Mucosa of stomach (tissue), 1 donor: Measurements from ENCODE around the gene MKI67.

ENCODE experiments used
- H3K27me3 ChIP-seq: one replicate; pipeline ENCODE4 v1.7.0; 2013; ENCODE audit warnings: mild to moderate bottlenecking, low read length; ENCODE audit not compliant: control insufficient read depth, insufficient read depth
- H3K36me3 ChIP-seq: one replicate; pipeline ENCODE4 v1.7.0; 2013; ENCODE audit warnings: low read length; ENCODE audit not compliant: control insufficient read depth, insufficient read depth
- H3K4me1 ChIP-seq: one replicate; pipeline ENCODE4 v1.7.0; 2013; ENCODE audit warnings: mild to moderate bottlenecking, low read length; ENCODE audit not compliant: control insufficient read depth, insufficient read depth
- H3K4me3 ChIP-seq: one replicate; pipeline ENCODE4 v1.7.0; 2013; ENCODE audit warnings: low read length
- H3K9ac ChIP-seq: one replicate; pipeline ENCODE4 v1.7.0; 2013; ENCODE audit warnings: mild to moderate bottlenecking, low read length, moderate library complexity
- H3K9me3 ChIP-seq: one replicate; pipeline ENCODE4 v1.7.0; 2013; ENCODE audit warnings: mild to moderate bottlenecking, low read length, moderate library complexity; ENCODE audit not compliant: control insufficient read depth
- donor health status: Pancreatic carcinoma.

Gene MKI67

DNA sequence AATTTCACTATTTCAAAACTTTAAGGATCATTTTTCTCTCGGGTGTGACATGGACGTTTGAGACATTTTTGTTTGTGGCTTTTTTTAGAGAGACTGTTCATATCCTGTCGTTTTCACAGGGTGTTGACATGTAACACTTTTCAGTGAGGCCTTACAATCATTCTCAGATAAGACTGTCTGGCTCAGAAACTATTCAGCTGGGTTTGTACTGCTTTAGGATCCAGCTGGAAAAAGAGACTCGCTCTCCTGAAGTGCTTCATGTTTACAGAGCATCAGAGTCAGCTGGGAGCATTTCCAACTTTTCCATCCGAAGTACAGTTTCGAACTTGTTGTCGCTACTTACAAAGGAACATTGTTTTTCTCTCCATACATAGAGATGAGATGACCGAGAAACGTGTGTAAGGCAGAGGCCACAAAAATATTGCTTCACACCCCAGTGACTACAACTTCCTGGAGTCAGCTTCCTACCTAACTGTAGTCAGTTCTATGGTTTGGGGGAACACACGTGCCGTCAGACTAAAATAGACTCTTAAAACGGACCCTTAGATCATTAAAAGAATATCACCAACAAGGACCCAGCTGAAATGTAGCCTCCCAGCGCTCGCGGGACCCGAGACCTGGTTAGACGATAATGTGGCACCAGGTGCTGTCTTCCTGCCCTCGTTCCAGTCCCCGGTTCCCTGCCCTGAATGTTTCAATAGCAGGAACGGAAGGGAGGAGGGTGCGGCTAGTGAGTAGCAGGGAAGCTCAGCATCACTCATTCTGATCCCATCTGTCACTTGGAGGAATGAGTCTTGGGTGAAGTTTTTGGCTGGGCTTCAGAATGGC is 78.0 kb downstream of the MKI67 start:
- H3K27me3 ChIP-seq: no peaks in the 10 kb centered on the region
- peak overlapping the region; percentile 65 for H3K9ac ChIP-seq
- peaks cover 20% of the 10 kb centered on the region for H3K4me1 ChIP-seq
- no peaks in the 10 kb centered on the region for H3K9me3 ChIP-seq
- H3K36me3 ChIP-seq: no peaks in the 10 kb centered on the region
- H3K4me3 ChIP-seq: no peak overlapping the region

DNA sequence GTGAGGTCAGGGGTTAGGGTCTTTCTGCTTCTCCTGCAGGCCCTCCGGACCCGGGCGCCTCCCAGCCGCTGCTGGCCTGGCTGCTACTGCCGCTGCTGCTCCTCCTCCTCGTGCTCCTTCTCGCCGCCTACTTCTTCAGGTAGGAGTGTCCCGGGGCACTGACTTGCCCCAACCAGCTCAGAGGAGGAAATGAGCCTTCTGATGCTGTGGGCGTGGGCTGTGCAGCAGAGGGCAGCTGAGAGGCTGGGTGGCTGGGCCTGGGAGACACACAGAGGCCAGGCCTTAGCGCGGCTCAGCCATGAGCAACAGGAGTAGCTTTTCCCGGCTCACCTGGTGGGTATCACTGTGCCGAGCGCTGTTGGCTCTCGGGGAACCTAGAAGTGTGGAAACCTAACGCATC is 78.9 kb downstream of the MKI67 start:
- no peaks in the 10 kb centered on the region for H3K9me3 ChIP-seq
- no peaks in the 10 kb centered on the region for H3K27me3 ChIP-seq
- no peak overlapping the region for H3K4me3 ChIP-seq
- H3K9ac ChIP-seq: peak overlapping the region; percentile 65
- no peaks in the 10 kb centered on the region for H3K36me3 ChIP-seq
- H3K4me1 ChIP-seq: peaks cover 20% of the 10 kb centered on the region

DNA sequence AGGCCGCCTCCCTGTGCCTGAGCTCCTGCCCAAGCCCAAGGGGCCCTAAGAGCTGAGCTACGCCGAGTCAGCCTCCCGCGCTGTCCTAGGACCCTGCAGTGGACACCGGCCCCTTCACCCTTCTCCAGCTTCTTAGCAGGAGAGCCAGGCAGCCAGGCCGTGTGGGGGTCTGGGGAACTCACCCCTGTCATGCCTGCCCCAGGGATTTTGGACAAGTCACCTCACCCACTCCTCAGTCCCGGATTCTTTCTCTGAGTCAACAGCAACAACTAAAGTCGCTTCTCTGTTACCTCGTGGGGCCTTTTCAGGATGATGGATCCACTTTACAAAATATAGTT is 79.3 kb downstream of the MKI67 start:
- no peaks in the 10 kb centered on the region for H3K9me3 ChIP-seq
- H3K4me1 ChIP-seq: peaks cover 20% of the 10 kb centered on the region
- H3K36me3 ChIP-seq: no peaks in the 10 kb centered on the region
- H3K4me3 ChIP-seq: no peak overlapping the region
- H3K9ac ChIP-seq: no peak overlapping the region
- no peaks in the 10 kb centered on the region for H3K27me3 ChIP-seq
